ENCODE results near the gene GRK5.

DNA sequence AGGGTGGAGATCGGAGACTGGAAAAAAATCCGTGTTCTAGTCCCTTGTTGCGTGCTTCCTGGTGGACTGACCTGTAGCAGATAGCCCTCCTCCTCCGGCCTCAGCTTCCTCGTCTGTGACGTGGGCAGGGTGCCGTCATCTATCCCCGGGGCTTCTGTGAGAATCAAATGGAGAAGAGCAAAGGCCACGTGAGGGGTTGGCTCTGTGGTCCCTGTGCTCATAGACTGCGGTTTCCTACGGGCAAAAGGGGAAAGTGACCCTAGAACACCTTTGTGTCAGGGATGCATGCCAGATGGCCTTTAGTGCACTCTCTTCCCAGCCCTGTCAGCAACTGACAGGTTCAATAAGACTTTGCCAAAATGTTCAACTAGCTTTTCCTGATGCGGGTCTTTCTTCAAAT lies 33.7 kb downstream of the GRK5 start:
- TF ChIP-seq CTCF (IDR thresholded peaks at IDR 0.05): no peak
- TF ChIP-seq POLR2A (IDR thresholded peaks at IDR 0.05): no peak

All from right lobe of liver (tissue), 4 donors.